ENCODE results near the gene CNTRL.

GRCh38 chr9:121207371-121207940 is 132.7 kb downstream of the CNTRL start:
- no peak for TF ChIP-seq USF1 (IDR thresholded peaks at IDR 0.05)
- TF ChIP-seq MAX (IDR thresholded peaks at IDR 0.05), result no peak
- no peak for TF ChIP-seq REST (IDR thresholded peaks at IDR 0.05; ENCODE audit: low read depth)
- no peak for TF ChIP-seq ZBTB7A (IDR thresholded peaks at IDR 0.05; ENCODE audit: low read depth)
- TF ChIP-seq EP300 (IDR thresholded peaks at IDR 0.05; ENCODE audit: borderline replicate concordance), result no peak
- no peak for TF ChIP-seq CEBPB (IDR thresholded peaks at IDR 0.05)
- no peak for TF ChIP-seq TAF1 (IDR thresholded peaks at IDR 0.05; ENCODE audit: low read depth)

Data from Ishikawa (cell line).